Stimulated activated CD8-positive, alpha-beta memory T cell treated with anti-CD3 and anti-CD28 coated beads, Interleukin-7, amount 100 ng/mL, for 48 hours (primary cell): ENCODE data around the gene FGF18.

ENCODE experiments used
- DNase-seq, 2 donors: peaks; one replicate each; pipeline ENCODE4 v3.0.0-alpha.2; 2020; ENCODE audit warnings: low read depth in 1 of 2; ENCODE audit errors: extremely low read depth in 1 of 2

The FGF18 gene

DNA sequence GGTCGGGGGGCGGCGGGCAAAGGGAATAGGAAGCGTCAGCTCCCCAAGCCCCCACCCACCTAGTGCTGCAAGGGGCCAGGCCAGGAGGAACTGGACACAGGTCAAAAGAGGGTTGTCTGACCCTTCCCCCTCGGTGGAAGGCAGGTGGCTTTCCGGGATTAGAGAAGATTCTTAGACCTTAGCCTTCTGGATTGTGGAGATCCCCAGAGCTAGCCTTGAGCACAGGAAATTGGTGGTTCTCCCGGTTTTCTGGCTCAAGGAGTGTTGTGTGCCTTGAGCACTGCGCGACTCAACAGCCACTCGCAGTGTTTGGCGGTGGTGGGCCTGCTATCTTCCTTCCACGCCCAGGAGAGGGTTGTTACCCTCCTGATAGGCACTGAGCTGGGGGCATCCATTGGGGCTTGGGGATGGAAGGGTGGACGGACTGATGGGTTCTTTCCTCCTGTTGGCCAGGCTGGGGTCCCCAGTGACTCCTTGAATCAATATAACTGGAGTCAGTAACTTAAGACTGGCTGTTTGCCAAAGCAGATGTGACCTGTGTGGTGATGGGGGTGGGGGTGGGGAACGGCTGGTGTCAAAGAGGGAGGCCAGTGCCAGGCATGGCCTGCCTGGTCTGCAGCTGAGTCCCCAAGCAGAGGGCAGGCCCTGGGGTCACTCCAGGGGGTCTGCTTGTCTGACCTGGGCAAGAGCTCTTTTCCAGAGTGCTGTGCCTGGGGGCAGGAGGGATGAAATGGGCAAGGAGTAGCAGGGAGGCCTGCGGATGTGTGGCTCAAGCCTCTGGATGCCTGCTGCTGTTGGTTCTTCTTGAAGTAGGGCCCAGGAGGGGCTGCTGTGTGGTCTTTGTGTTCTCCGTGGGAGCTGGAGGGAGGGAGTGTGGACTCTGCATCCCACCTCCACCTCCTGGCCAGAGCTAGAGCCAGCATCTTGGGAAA, 2.1 kb downstream of the FGF18 start:
- DNase-seq: no peak

DNA sequence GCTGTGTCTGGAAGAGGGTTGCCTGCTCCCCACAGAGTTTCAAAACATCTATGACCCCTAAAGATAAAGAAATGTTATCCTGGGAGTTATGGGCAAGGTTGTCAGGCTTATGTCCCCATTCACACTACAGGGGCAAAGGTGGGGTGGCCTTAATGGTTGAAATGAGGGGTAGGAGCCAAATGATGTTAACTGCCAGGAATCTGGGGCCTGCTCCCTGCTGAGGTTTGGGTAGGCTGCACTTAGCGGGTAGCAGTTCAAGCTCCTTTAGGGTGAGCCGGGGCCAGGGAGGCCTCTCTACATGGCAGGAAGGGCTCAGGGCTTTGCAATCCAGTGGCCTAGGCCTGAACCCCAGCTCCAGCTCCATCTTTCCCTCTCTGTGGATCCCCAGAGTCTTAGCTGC, 3.0 kb downstream of the FGF18 start:
- DNase-seq: no peak

DNA sequence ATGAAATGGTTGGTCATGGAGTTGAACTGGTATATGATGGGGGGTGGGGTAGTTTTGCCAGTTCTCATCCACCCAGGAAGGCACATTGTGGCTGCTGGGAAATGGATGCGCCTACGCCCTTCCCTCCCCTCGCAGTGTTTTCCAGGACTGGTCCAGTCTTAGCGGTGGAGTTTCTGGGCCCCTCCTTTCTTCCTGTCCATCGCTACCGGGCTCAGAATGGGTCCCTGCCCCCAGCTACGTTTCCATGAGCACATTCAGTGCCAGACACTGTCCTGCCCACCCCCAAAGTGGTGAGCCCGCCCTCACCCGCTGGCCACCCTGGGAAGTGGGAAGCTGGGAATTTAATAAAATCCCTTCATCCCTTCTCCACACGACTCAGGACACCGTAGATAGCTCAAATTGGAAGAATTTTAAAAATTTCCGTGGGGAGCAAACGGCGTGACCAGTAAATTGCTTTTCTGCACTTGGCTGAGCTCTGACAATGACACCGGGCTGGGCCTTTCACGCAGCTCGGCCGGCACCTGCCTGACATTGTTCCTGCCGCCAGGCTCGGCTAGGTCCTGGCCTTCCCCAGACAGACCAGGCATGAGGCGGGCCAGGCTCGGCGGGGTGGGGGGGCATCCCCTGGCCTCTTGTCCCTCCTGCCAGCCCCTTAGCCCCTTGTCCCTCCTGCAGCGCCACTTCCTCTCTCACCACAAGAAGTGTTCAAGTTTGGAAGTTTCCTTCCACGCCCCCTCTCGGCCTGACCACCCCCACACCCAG, 3.6 kb downstream of the FGF18 start:
- DNase-seq: no peak

DNA sequence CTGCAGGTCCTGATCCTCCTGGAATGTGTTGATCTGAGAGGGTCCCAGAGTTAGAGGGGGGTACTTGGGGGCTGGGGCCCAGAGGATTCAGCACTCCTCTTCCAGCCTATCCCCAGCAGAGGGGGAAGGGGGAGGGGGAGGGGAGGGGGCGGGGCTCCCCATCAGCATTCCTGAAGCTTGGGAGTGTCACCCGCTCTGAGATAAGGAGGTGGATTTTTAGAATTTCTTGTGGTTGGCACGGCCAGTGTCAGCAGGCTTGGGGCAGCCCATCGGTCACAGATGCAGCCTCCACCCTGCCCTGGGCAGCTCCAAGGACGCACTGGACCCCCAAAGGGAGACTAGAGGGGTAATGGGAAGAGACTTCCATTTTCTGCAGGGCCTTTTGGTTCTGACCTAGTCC, 5.3 kb downstream of the FGF18 start:
- DNase-seq: no peak

DNA sequence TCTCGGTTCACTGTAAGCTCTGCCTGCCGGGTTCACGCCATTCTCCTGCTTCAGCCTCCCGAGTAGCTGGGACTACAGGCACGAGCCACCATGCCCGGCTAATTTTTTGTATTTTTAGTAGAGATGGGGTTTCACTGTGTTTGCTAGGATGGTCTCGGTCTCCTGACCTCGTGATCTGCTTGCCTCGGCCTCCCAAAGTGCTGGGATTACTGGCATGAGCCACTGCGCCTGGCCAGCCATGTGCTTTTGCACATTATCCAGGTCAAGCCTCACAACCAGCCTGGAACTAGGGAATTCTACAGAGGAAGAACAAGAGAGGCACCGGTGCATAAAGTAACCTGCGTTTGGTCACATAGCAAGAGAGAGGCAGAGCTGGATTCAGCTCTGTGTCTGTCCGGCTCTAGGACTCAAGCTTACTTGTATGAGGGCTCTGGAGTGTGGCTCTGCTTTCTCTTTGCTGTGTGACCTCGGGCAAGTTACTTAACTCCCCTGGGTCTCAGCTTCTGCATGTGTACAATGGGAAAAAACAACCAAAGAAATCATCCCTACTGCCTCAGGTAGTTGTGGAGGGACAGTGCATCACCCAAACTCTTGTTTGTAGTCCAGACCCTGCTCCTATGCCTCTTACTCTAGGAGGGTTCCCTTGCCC, 6.3 kb downstream of the FGF18 start:
- no peak for DNase-seq

DNA sequence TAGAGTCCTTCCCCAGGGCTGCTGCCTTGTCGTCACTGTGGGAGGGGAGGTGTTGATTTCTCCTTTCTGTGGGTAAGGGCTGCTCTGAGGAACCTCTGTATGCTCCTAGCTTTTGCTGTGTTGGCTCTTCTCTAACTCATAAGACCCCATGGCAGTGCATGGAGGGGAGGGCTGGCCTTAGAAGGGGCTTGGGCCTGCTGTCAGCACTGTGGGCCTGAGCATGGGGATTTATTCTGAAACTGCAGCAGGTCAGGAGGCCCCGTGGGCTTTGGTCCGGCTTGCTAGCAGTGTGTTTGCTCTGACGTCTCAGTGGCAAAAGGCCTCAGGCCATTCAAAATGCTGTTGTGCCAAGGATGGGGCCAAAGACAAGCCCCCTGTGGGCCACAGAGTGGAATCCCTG, 6.8 kb downstream of the FGF18 start:
- no peak for DNase-seq

DNA sequence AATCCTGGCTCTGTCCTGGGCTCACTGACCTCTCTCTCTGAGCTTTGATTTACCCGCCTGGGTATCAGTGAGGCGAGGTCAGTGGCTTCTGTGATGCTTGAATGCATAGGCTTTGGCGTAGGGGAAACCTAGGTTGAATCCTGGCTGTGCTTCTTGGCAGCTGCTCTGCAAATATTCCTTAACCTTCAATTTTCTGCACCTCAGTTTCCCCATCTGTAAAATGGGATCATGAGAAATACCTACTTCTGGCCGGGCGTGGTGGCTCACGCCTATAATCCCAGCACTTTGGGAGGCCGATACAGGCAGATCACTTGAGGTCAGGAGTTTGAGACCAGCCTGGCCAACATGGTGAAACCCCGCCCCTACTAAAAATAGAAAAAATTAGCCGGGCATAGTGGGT, 7.2 kb downstream of the FGF18 start:
- no peak for DNase-seq

DNA sequence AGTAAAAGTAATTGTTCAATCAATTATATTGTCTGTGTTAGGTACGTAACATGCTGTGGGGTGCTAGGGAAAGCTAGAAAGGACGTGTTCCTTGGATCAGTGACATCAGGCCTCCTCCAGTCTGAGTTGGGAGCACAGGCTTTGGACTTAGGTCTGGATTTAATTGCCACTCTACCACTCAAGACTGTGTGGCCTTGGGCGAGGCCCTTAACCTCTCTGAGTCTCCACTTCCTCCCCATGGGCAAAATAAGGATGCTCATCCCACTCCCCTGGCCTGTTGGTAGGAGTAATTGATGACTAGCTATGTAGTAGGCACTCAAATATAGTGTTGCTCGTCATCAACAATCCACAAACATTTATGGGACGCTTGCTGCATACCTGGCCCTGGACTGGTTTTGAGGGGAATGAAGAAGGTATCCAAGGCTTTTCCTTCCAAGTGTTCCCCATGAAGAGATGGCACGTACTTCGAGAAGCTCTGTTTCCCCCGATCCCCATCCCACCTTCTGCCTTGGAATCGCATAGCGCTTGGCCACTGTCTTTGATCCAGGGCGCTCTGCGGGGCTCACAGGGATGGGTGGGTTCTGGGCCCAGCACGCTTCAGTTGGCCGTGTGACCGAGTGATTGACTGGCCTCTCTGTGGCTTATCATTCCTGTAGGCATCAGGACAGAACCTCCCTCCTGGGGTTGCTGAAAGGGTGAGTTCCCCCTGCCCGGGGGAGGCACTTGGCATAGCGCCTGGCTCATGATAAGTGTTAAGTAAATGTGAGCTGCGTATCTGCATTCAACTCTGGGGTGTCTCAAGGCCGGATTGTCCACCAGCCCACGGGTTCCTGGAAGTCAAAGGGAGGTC, 8.1 kb downstream of the FGF18 start:
- no peak for DNase-seq

DNA sequence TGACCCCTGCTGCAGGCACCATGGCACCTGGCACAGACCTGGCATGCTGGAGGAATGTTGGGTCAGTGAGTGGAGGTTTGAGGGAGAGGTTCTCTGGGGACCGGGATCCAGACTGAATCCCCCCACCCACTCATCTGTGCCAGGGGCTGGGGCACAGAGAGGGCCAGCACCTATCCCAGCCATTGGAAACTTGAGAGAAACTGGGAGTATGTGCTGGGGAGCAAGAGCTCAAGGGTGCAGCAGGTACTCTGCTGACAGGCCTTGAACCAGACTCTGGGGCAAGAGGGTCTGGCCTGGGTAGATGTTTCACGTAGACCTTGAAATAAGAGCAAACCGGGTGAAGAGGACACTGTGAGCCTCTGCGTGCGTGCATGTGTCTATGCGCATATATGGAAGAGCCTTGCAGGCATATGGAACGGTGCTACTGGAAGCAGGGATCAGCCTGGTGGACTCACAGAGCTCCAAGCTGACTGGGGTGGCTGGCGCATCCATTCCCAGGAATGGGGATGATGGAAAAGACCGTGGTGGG, 8.8 kb downstream of the FGF18 start:
- no peak for DNase-seq

DNA sequence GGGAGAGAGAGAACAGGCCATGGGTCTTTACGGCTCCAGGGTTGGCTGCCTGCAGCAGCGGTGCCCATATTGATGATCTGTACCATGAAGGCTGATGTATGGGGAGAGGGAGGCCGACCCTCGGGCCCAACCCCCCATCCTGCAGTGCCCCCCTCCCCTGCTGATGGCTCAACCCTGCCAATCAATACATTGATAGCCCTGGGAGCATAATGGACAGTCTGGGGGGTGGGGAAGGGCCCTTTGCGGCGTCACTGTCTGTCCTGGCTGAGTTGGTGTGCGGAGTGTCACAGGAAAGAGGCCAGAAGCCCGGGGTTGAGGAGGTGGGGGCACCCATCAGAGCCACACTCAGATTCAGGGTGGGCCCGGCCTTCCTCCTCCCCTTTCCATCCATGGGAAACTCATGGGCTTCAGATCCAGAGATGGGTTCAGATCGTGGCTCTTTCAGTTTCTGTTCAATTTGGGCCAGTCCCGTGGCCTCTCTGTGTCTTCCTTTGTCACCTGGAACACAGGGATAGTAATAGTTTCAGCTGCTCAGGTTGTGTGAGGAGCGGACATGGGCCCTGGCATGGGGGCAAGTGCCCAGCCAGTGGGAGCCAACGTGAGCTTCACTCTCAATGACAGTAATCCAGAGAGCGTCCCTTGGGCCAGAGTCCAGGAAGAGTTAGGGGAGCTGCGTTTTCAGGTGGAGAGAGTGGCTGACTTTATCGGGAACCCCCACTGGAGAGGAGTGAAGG, 9.5 kb downstream of the FGF18 start:
- no peak for DNase-seq

DNA sequence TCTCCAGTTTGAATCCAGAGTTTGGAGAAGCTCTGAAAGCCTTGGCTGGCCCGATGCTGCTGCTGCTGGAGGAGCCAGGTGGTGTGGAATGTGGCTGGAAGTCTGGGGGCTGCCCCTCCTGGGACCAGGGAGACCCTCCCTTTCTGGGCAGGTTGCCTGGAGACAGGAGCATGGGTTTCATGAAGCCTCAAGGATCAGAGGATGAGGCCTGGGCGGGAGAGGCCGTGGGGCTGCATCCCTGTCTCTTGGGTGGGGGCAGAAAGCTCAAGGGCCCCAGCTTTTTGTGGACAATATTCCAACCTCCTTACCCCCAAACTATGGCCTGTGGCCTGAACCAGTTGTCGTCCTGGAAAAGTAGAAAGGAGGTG, 10.1 kb downstream of the FGF18 start:
- no peak for DNase-seq

DNA sequence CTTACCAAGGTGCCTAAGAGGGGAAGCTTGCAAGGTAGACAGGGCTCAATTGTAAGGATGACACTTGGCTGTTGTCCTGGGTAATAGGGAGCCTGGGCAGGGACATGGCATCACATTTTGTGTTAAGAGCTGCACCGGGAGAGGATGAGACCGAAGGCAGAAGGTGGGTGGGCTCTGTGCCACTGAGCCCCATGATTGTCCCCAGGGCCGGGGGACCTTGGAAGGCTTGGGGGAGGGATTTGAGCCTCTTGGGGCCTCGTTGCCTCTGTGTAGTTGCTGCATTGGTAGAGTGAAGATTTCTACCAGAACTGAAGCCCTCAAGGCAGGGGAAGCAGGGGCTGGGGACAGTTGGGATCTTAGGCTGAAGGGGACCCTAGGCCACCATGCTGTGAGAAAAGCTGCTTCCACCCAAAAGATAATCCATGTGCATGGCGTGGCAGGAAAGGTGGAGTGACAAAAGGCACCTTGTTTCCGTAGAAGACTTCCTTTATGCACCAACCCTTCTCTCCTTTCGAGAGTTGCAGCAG, 11.9 kb downstream of the FGF18 start:
- DNase-seq: no peak

DNA sequence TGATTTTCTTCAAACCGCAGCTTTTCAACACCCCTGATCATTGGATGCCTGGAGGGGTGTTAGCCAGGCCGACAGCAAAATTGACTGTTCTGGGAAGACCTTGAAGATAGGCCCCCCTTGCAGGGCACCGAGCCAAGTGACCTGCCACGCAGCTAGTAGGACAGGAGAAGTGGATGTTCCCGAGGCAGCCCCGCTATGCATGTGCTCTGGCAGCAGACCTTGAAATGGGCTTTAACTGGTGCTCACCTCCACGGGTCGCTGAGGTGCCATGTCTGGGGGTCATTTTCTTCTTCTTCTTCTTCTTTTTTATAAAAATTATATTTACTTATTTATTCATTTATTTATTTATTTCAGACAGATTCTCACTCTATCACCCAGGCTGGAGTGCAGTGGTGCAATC, 12.6 kb downstream of the FGF18 start:
- no peak for DNase-seq

DNA sequence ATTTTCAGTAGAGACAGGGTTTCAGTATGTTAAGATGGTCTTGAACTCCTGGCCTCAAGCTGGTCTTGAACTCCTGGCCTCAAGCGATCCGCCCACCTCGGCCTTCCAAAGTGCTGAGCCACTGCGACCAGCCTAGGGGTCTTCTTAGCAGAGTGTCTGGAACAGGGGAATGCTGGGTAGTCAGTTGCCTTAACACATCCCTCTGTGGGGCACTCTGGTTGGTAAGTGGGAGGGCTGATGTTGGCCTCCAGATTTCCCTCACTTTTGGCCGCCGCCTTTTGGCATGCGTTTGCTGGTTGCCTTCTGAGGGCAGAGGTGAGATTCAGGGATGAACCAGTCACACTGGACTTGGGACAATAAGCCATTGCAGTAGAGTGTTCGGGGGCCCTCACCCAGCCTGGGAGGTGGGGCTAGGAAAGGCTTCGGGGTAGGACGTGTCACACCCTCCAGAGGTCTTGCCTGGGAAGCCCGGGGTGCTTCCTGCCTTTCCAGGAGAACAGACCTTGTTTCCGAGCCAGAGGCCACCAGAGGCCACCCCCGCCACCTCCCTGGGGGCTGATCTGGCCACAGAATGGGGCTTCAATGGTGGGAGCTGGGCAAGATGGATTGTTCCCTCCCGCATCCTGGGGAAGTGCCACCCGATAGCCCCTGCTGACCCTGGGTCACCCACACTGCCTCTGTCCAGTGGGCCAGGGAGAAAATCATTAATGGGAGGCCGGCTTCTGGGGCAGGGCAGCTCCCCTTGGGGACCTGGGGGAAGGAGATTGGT, 13.3 kb downstream of the FGF18 start:
- DNase-seq: no peak

DNA sequence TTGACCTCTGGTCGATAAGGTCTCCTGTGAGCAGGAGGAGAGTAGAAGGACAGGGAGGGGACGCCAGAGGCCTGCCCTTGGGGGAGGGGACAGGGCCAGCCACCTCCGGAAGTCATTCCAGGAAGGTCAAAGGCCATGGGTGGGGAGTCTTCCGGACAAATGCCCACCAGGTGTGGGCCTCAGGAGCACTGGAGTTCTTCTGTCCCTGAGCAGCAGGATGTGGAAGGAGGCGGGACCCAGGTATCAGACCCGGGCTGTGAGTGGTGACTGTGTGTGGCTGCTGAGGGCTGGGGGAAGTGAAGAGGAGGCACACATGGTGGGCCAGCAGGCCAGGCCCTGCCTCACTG, 13.9 kb downstream of the FGF18 start:
- DNase-seq: no peak

DNA sequence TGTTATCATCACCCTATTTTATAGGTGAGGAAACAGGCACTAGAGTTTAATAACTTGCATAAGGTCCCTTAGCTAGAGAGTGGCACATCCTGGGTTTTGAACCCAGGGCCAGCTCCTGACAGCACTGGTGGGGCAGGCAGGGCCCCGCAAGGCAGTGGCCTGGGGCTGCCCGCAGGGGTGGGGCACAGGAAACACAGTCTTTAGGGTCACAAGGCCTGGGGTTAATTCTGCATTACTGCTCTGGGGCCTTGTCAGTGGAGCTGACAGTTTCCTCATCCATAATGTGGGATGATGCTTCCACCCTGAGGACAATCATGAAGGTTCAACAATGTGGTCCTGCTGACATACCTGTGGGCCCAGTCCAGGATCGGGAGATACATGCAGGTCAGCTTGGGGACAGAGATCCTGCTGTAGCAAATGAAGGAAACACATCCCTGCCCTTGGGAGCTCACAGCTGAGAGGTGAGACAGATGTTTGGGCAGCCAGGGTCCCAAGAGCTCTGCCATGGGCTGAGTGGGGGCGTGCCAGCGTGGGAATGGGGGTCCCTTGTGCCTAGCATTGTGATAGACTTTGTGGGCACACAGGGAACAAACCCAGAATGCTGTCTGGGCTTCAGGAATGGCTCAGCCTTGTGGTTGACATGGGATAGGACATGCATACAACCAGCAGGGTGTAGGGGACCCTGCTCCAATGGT, 14.7 kb downstream of the FGF18 start:
- no peak for DNase-seq

DNA sequence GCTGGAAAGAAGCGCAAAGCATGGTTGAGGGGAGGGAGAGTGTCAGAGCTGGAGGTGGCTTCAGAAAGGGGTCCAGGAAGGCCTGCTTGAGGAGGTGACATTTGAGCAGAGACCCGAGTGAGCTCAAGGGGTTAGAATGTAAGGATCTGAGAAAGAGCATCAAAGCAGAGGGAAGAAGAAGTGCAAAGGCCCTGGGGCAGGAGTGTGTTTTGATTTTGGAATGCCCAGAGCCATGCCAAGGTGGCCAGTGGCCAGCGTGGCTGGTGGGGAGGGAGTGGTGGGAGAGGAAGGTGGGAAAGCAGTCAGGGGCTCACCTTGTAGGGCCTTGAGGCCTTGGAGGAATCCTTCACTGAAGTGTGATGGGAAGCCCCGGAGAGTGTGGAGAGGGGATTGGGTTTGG, 15.4 kb downstream of the FGF18 start:
- DNase-seq: no peak

DNA sequence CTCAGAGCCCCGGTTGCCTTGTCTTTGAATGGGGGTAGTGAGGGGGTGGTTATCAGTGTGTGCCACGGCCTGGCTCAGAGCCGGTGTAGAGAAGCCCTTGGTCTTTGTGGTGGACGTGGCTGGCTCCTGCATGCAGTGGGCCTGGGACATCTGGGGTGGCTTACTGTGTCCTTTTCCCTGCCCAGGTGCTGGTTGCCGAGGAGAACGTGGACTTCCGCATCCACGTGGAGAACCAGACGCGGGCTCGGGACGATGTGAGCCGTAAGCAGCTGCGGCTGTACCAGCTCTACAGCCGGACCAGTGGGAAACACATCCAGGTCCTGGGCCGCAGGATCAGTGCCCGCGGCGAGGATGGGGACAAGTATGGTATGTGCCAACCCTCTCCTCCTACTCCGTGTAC, 16.5 kb downstream of the FGF18 start:
- DNase-seq: no peak
